ENCODE measurements around the gene TLR8.

Gene TLR8

GRCh38 chrX:12898073-12898472 is 8.3 kb upstream of the TLR8 start:
- Histone ChIP-seq H3K9me3 (ENCODE audit: insufficient read depth, low read length) (no peaks in the 10 kb centered on the region), H3K36me3 (ENCODE audit: insufficient read depth, insufficient read length, low read length) (no peaks in the 10 kb centered on the region), H3K4me1 (ENCODE audit: insufficient read depth, insufficient read length) (no peaks in the 10 kb centered on the region), H3K4me3 (ENCODE audit: insufficient read length, low read depth) (no peak overlapping the region), H3K9ac (ENCODE audit: insufficient read length, low read depth) (no peak overlapping the region), H3K27me3 (ENCODE audit: insufficient read depth, insufficient read length) (no peaks in the 10 kb centered on the region)
- DNase-seq (ENCODE audit: low read depth, low spot score), result no peak
- TF ChIP-seq SUZ12 (IDR thresholded peaks at IDR 0.05; ENCODE audit: extremely low read depth, insufficient read depth, insufficient read length) (no peak), ZNF274 (IDR thresholded peaks at IDR 0.05; ENCODE audit: low read depth, low read length) (no peak), YY1 (IDR thresholded peaks at IDR 0.05; ENCODE audit: insufficient read depth, insufficient read length) (no peak)

- Histone ChIP-seq H3K9ac (ENCODE audit: insufficient read length, low read depth) (no peak overlapping the region), H3K27me3 (ENCODE audit: insufficient read depth, insufficient read length) (no peaks in the 10 kb centered on the region), H3K36me3 (ENCODE audit: insufficient read depth, insufficient read length, low read length) (no peaks in the 10 kb centered on the region), H3K9me3 (ENCODE audit: insufficient read depth, low read length) (no peaks in the 10 kb centered on the region), H3K4me3 (ENCODE audit: insufficient read length, low read depth) (no peak overlapping the region), H3K4me1 (ENCODE audit: insufficient read depth, insufficient read length) (no peaks in the 10 kb centered on the region)
- TF ChIP-seq ZNF274 (IDR thresholded peaks at IDR 0.05; ENCODE audit: low read depth, low read length) (no peak), YY1 (IDR thresholded peaks at IDR 0.05; ENCODE audit: insufficient read depth, insufficient read length) (no peak), SUZ12 (IDR thresholded peaks at IDR 0.05; ENCODE audit: extremely low read depth, insufficient read depth, insufficient read length) (no peak)
- no peak for DNase-seq (ENCODE audit: low read depth, low spot score)
Measured at GRCh38 chrX:12899506-12899905, 6.9 kb upstream of the TLR8 start.

GRCh38 chrX:12901486-12901885 is 4.9 kb upstream of the TLR8 start:
- no peak overlapping the region for H3K4me3 ChIP-seq (ENCODE audit: insufficient read length, low read depth)
- peak; percentile 48 for DNase-seq (ENCODE audit: low read depth, low spot score)
- no peaks in the 10 kb centered on the region for H3K9me3 ChIP-seq (ENCODE audit: insufficient read depth, low read length)
- no peaks in the 10 kb centered on the region for H3K36me3 ChIP-seq (ENCODE audit: insufficient read depth, insufficient read length, low read length)
- H3K27me3 ChIP-seq (ENCODE audit: insufficient read depth, insufficient read length), result no peaks in the 10 kb centered on the region
- H3K9ac ChIP-seq (ENCODE audit: insufficient read length, low read depth), result no peak overlapping the region
- no peaks in the 10 kb centered on the region for H3K4me1 ChIP-seq (ENCODE audit: insufficient read depth, insufficient read length)
- TF ChIP-seq ZNF274 (IDR thresholded peaks at IDR 0.05; ENCODE audit: low read depth, low read length) (no peak), SUZ12 (IDR thresholded peaks at IDR 0.05; ENCODE audit: extremely low read depth, insufficient read depth, insufficient read length) (no peak), YY1 (IDR thresholded peaks at IDR 0.05; ENCODE audit: insufficient read depth, insufficient read length) (no peak)

DNA sequence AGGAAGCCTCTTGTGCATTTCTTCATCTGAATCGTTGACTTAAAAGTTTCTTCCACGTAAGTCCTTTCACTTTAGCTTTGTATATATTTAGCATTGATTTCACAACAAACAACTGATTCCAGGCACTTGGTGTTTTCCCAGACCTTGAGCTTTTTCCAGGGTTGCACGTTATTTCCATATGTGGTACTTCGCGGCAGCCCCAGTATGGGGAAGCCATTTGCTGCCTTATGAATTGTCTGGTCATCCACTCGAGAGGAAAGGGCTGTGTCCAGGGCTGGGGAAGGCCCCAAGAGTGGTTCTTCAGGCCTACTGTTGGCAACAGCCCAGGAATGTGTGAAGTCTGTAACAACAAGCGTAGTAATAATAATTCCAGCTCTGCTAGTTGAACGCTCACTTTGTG is 2.8 kb upstream of the TLR8 start:
- Histone ChIP-seq H3K4me3 (ENCODE audit: insufficient read length, low read depth) (no peak overlapping the region), H3K4me1 (ENCODE audit: insufficient read depth, insufficient read length) (no peaks in the 10 kb centered on the region), H3K9me3 (ENCODE audit: insufficient read depth, low read length) (no peaks in the 10 kb centered on the region), H3K9ac (ENCODE audit: insufficient read length, low read depth) (no peak overlapping the region), H3K36me3 (ENCODE audit: insufficient read depth, insufficient read length, low read length) (no peaks in the 10 kb centered on the region), H3K27me3 (ENCODE audit: insufficient read depth, insufficient read length) (no peaks in the 10 kb centered on the region)
- no peak for DNase-seq (ENCODE audit: low read depth, low spot score)
- TF ChIP-seq ZNF274 (IDR thresholded peaks at IDR 0.05; ENCODE audit: low read depth, low read length) (no peak), YY1 (IDR thresholded peaks at IDR 0.05; ENCODE audit: insufficient read depth, insufficient read length) (no peak), SUZ12 (IDR thresholded peaks at IDR 0.05; ENCODE audit: extremely low read depth, insufficient read depth, insufficient read length) (no peak)

GRCh38 chrX:12910423-12911121 is 4.2 kb downstream of the TLR8 start:
- no peaks in the 10 kb centered on the region for H3K9me3 ChIP-seq (ENCODE audit: insufficient read depth, low read length)
- H3K9ac ChIP-seq (ENCODE audit: insufficient read length, low read depth), result no peak overlapping the region
- DNase-seq (ENCODE audit: low read depth, low spot score), result no peak
- no peaks in the 10 kb centered on the region for H3K4me1 ChIP-seq (ENCODE audit: insufficient read depth, insufficient read length)
- TF ChIP-seq YY1 (IDR thresholded peaks at IDR 0.05; ENCODE audit: insufficient read depth, insufficient read length) (no peak), SUZ12 (IDR thresholded peaks at IDR 0.05; ENCODE audit: extremely low read depth, insufficient read depth, insufficient read length) (no peak), ZNF274 (IDR thresholded peaks at IDR 0.05; ENCODE audit: low read depth, low read length) (no peak)
- no peaks in the 10 kb centered on the region for H3K36me3 ChIP-seq (ENCODE audit: insufficient read depth, insufficient read length, low read length)
- no peaks in the 10 kb centered on the region for H3K27me3 ChIP-seq (ENCODE audit: insufficient read depth, insufficient read length)
- no peak overlapping the region for H3K4me3 ChIP-seq (ENCODE audit: insufficient read length, low read depth)

GRCh38 chrX:12911122-12911470 is 4.7 kb downstream of the TLR8 start:
- no peak for TF ChIP-seq SUZ12 (IDR thresholded peaks at IDR 0.05; ENCODE audit: extremely low read depth, insufficient read depth, insufficient read length)
- no peak for TF ChIP-seq ZNF274 (IDR thresholded peaks at IDR 0.05; ENCODE audit: low read depth, low read length)
- TF ChIP-seq YY1 (IDR thresholded peaks at IDR 0.05; ENCODE audit: insufficient read depth, insufficient read length), result no peak
- Histone ChIP-seq H3K36me3 (ENCODE audit: insufficient read depth, insufficient read length, low read length) (no peaks in the 10 kb centered on the region), H3K9me3 (ENCODE audit: insufficient read depth, low read length) (no peaks in the 10 kb centered on the region), H3K9ac (ENCODE audit: insufficient read length, low read depth) (no peak overlapping the region), H3K4me1 (ENCODE audit: insufficient read depth, insufficient read length) (no peaks in the 10 kb centered on the region), H3K4me3 (ENCODE audit: insufficient read length, low read depth) (no peak overlapping the region), H3K27me3 (ENCODE audit: insufficient read depth, insufficient read length) (no peaks in the 10 kb centered on the region)
- DNase-seq (ENCODE audit: low read depth, low spot score), result no peak

GRCh38 chrX:12912791-12913482 is 6.5 kb downstream of the TLR8 start:
- Histone ChIP-seq H3K4me1 (ENCODE audit: insufficient read depth, insufficient read length) (no peaks in the 10 kb centered on the region), H3K36me3 (ENCODE audit: insufficient read depth, insufficient read length, low read length) (no peaks in the 10 kb centered on the region), H3K9me3 (ENCODE audit: insufficient read depth, low read length) (no peaks in the 10 kb centered on the region), H3K27me3 (ENCODE audit: insufficient read depth, insufficient read length) (no peaks in the 10 kb centered on the region), H3K9ac (ENCODE audit: insufficient read length, low read depth) (no peak overlapping the region), H3K4me3 (ENCODE audit: insufficient read length, low read depth) (no peak overlapping the region)
- no peak for TF ChIP-seq YY1 (IDR thresholded peaks at IDR 0.05; ENCODE audit: insufficient read depth, insufficient read length)
- TF ChIP-seq SUZ12 (IDR thresholded peaks at IDR 0.05; ENCODE audit: extremely low read depth, insufficient read depth, insufficient read length), result no peak
- TF ChIP-seq ZNF274 (IDR thresholded peaks at IDR 0.05; ENCODE audit: low read depth, low read length), result no peak
- no peak for DNase-seq (ENCODE audit: low read depth, low spot score)

Data from NT2/D1 (cell line).